PC-9 (cell line): Measurements from ENCODE around the gene SLC13A4.

Source experiments
- CTCF ChIP-seq: fragments of 200-600 bp; sonication (generic); conservative IDR thresholded peaks from 2 replicates; pipeline ENCODE4 v1.6.1; 2017; ENCODE audit warnings: mixed run types, antibody characterized with exemption, mild to moderate bottlenecking, moderate library complexity
- EZH2 ChIP-seq: fragments of 200-600 bp; sonication (generic); IDR thresholded peaks from 2 replicates; pipeline ENCODE4 v1.8.0; 2017; ENCODE audit warnings: antibody characterized with exemption, low read depth

- TF ChIP-seq CTCF (no peak), EZH2 (no peak)
Measured at GRCh38 chr7:135650831-135651573, 77.0 kb downstream of the SLC13A4 start.
